Body of pancreas (tissue), 4 donors: ENCODE results near the gene RP9. TPM values are rescaled to one million over a fixed set of nuclear protein-coding genes. Genes with fewer than 3 reads are reported as not detected.

Source experiments
- ATAC-seq: fragments of 150-250 bp; one replicate; pipeline ENCODE4 v1.9.1; 2016
- DNase-seq, 4 donors: peaks; one replicate each; pipeline ENCODE4 v3.0.0-alpha.2; 2019
- H3K27ac ChIP-seq, 4 donors: fragments of 200-600 bp; sonication (generic); 1 replicate in 3 of 4; 2 replicates in 1 of 4; pipeline versions ENCODE4 v1.5.1 to v1.6.1; 2016 to 2019; ENCODE audit warnings: mild to moderate bottlenecking in 1 of 4, mixed read lengths in 1 of 4, moderate library complexity in 1 of 4
- H3K27me3 ChIP-seq, 2 donors: fragments of 200-600 bp; sonication (generic); one replicate each; pipeline ENCODE4 v1.6.0; 2016; ENCODE audit warnings: mild to moderate bottlenecking in 1 of 2
- H3K36me3 ChIP-seq, 2 donors: fragments of 200-600 bp; sonication (generic); replicated peaks in 1 of 2; 2 replicates each; pipeline ENCODE4 v1.5.1; 2016; ENCODE audit warnings: low read depth in 2 of 2; ENCODE audit not compliant: insufficient read depth in 1 of 2
- H3K4me1 ChIP-seq: fragments of 200-600 bp; sonication (generic); one replicate; pipeline ENCODE4 v1.6.0; 2016
- H3K4me3 ChIP-seq, 2 donors: fragments of 200-600 bp; sonication (generic); 1 replicate in 1 of 2; 2 replicates in 1 of 2; pipeline ENCODE4 v1.5.1; 2016 to 2019
- H3K9me3 ChIP-seq, 3 donors: fragments of 200-600 bp; sonication (generic); 1 replicate in 2 of 3; 2 replicates in 1 of 3; pipeline ENCODE4 v1.5.1; 2016
- CTCF ChIP-seq, 7 experiments: fragments of 450-650 bp in 4 of 7; fragments of 200-600 bp in 3 of 7; sonication (generic) in 3 of 7; IDR thresholded peaks; one replicate each; pipeline ENCODE4 v1.5.1; 2016 to 2019; ENCODE audit warnings: antibody characterized with exemption in 7 of 7
- POLR2A ChIP-seq, 3 donors: fragments of 450-650 bp; IDR thresholded peaks; one replicate each; pipeline ENCODE4 v1.6.1; 2016; ENCODE audit warnings: antibody characterized with exemption in 3 of 3, mild to moderate bottlenecking in 2 of 3
- WGBS, 2 donors: methylation state at CpG; one replicate each; pipeline ENCODE4 v1.1.5; 2017; 5-methylcytosine and 5-hydroxymethylcytosine counted together
- intact Hi-C: fragments of 100-400 bp; cut with DNase I; formaldehyde crosslinking; loops from one replicate; pipeline ENCODE4 v1.15.1; 2023
- total RNA-seq, 2 donors: library from RNA; depleted of rRNA; stranded (reverse); fragments of >200 nt; gene quantifications; one replicate each; pipeline ENCODE4 v1.1.0, GENCODE V29; 2016

The RP9 gene
- total RNA-seq, 2 donors from 2014 or later = 5.2 to 9.6 TPM

GRCh38 chr7:33089142-33089541 lies 20.1 kb downstream of the RP9 start:
- DNase-seq (no peak), ATAC-seq (no peak)
- H3K4me3 ChIP-seq = no peak overlapping the region
- TF ChIP-seq POLR2A (IDR thresholded peaks at IDR 0.05) (no peak), CTCF (IDR thresholded peaks at IDR 0.05) (no peak)
- no peaks in the 10 kb centered on the region for H3K9me3 ChIP-seq
- no peaks in the 10 kb centered on the region for H3K4me1 ChIP-seq
- peaks cover 0 to under 1% of the 10 kb centered on the region in 2 donors for H3K36me3 ChIP-seq
- intact Hi-C loops = no loop called here
- H3K27me3 ChIP-seq = no peaks in the 10 kb centered on the region
- 77 to 85% methylated on average over 7 of the region's 7 CpGs for WGBS, 2 donors
- H3K27ac ChIP-seq = no peak overlapping the region

GRCh38 chr7:33087858-33088257 lies 21.3 kb downstream of the RP9 start:
- no peak for ATAC-seq

GRCh38 chr7:33087356-33087755 lies 21.8 kb downstream of the RP9 start:
- Histone ChIP-seq H3K4me1 (no peaks in the 10 kb centered on the region), H3K36me3 (no peaks in the 10 kb centered on the region), H3K27me3 (no peaks in the 10 kb centered on the region), H3K9me3 (no peaks in the 10 kb centered on the region), H3K4me3 (no peak overlapping the region), H3K27ac (no peak overlapping the region)
- 72 to 73% methylated on average over 2 of the region's 2 CpGs for WGBS, 2 donors
- DNase-seq (no peak), ATAC-seq (no peak)
- intact Hi-C loops = no loop called here
- no peak for TF ChIP-seq POLR2A (IDR thresholded peaks at IDR 0.05)

More at GRCh38 chr7:33087858-33088257, 21.3 kb downstream of the RP9 start:
- H3K36me3 ChIP-seq = no peaks in the 10 kb centered on the region
- H3K27ac ChIP-seq = no peak overlapping the region
- no peak overlapping the region for H3K4me3 ChIP-seq
- no peaks in the 10 kb centered on the region for H3K27me3 ChIP-seq
- DNase-seq = no peak
- 63 to 65% methylated on average over 2 of the region's 2 CpGs for WGBS, 2 donors
- H3K9me3 ChIP-seq = no peaks in the 10 kb centered on the region
- H3K4me1 ChIP-seq = no peaks in the 10 kb centered on the region
- intact Hi-C loops = no loop called here
- TF ChIP-seq CTCF (IDR thresholded peaks at IDR 0.05) = no peak

- WGBS, 2 donors = 78 to 85% methylated on average over 9 of the region's 9 CpGs
- no peaks in the 10 kb centered on the region for H3K9me3 ChIP-seq
- ATAC-seq (no peak), DNase-seq (no peak)
- H3K4me1 ChIP-seq = no peaks in the 10 kb centered on the region
- H3K27ac ChIP-seq = no peak overlapping the region
- intact Hi-C loops = no loop called here
- no peak for TF ChIP-seq POLR2A (IDR thresholded peaks at IDR 0.05)
- TF ChIP-seq CTCF (IDR thresholded peaks at IDR 0.05) = no peak
- no peak overlapping the region for H3K4me3 ChIP-seq
- no peaks in the 10 kb centered on the region for H3K27me3 ChIP-seq
- H3K36me3 ChIP-seq = no peaks in the 10 kb centered on the region
Measured at GRCh38 chr7:33079763-33080690, 29.2 kb downstream of the RP9 start.

- Histone ChIP-seq H3K4me3 (no peak overlapping the region), H3K36me3 (no peaks in the 10 kb centered on the region), H3K27me3 (no peaks in the 10 kb centered on the region), H3K9me3 (no peaks in the 10 kb centered on the region), H3K4me1 (no peaks in the 10 kb centered on the region), H3K27ac (no peak overlapping the region)
- TF ChIP-seq CTCF (IDR thresholded peaks at IDR 0.05) (no peak), POLR2A (IDR thresholded peaks at IDR 0.05) (no peak)
- 79 to 100% methylated on average over 2 of the region's 2 CpGs for WGBS, 2 donors
- no peak for DNase-seq
- ATAC-seq = no peak
- intact Hi-C loops = no loop called here
Measured at GRCh38 chr7:33079096-33079495, 30.1 kb downstream of the RP9 start.
